Measurements from ENCODE around the gene TMEM208.

The TMEM208 gene

DNA sequence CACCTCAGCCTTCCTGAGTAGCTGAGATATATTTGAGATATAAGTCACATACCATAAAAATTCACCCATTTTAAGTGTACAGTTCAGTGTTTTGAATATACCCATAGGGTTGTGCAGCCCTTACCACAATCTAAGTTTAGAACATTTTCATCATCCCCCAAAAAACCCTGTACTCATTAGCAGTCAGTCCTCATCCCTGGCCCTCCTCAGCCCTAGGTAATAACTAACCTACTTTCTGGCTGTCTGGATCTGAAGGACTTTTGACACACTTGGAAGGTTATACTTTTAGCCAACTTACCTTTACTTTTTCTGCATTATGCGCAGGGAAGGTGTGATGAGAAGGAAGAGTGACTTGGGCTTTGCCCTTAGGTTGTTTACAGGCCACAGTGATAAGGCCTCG, 48.4 kb downstream of the TMEM208 start:
- Histone ChIP-seq H3K27ac (ENCODE audit: low read depth, low read length) (no peak overlapping the region), H3K4me3 (ENCODE audit: low read depth in 1 of 2, low read length in 2 of 2) (no peak overlapping the region), H3K9ac (ENCODE audit: low read depth in 1 of 2, low read length in 2 of 2) (no peak overlapping the region), H3K4me1 (ENCODE audit: control insufficient read depth in 1 of 2, insufficient read depth in 2 of 2, low read length in 2 of 2) (peaks cover 11 to 15% of the 10 kb centered on the region in 2 donors), H3K27me3 (ENCODE audit: control insufficient read depth in 1 of 2, insufficient read depth in 2 of 2, low read length in 2 of 2) (no peaks in the 10 kb centered on the region), H3K9me3 (ENCODE audit: control insufficient read depth in 1 of 2, low read length in 2 of 2) (no peaks in the 10 kb centered on the region), H3K36me3 (ENCODE audit: control insufficient read depth in 1 of 2, insufficient read depth in 2 of 2, low read length in 2 of 2) (peaks cover 0 to 7% of the 10 kb centered on the region in 2 donors)

DNA sequence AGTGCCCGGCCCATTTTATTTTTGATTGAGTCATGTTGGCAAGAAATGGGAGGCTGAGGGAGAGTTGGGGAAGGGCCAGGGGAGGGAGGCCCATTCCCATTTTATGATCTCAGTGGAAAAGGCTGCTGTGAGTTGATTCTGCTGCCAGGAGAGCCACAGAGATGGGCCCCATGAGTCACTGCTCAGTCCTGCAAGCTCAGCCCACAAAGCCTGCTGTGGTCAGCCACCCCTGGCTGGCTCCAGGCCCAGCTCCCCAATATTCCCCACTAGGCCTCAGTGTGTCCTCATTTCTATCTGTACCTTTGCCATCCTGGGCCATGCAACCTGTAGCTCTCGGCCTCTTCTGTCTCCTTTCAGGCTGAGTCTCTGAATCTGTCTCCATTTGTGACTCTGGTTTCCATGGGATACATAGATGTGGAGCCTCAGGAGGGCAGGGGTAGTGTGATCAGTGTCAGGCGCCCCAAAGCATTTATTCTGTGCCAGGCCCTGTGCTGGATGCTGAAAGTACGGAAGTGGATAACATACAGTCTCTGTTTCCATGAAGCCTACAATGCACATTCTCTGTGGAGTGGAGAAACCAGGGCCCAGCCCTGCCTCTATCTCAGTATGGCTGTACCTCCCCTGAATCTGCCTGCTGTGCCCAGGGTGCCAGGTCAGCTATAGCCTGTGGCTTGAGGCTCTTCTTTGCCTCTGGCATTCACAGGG, 50.5 kb downstream of the TMEM208 start:
- Histone ChIP-seq H3K27me3 (ENCODE audit: control insufficient read depth in 1 of 2, insufficient read depth in 2 of 2, low read length in 2 of 2) (no peaks in the 10 kb centered on the region), H3K27ac (ENCODE audit: low read depth, low read length) (peak overlapping the region; percentile 20), H3K9ac (ENCODE audit: low read depth in 1 of 2, low read length in 2 of 2) (peak overlapping the region in 1 of 2 donors; percentile 10), H3K9me3 (ENCODE audit: control insufficient read depth in 1 of 2, low read length in 2 of 2) (no peaks in the 10 kb centered on the region), H3K36me3 (ENCODE audit: control insufficient read depth in 1 of 2, insufficient read depth in 2 of 2, low read length in 2 of 2) (peaks cover 0 to 7% of the 10 kb centered on the region in 2 donors), H3K4me3 (ENCODE audit: low read depth in 1 of 2, low read length in 2 of 2) (no peak overlapping the region), H3K4me1 (ENCODE audit: control insufficient read depth in 1 of 2, insufficient read depth in 2 of 2, low read length in 2 of 2) (peaks cover 11 to 15% of the 10 kb centered on the region in 2 donors)

DNA sequence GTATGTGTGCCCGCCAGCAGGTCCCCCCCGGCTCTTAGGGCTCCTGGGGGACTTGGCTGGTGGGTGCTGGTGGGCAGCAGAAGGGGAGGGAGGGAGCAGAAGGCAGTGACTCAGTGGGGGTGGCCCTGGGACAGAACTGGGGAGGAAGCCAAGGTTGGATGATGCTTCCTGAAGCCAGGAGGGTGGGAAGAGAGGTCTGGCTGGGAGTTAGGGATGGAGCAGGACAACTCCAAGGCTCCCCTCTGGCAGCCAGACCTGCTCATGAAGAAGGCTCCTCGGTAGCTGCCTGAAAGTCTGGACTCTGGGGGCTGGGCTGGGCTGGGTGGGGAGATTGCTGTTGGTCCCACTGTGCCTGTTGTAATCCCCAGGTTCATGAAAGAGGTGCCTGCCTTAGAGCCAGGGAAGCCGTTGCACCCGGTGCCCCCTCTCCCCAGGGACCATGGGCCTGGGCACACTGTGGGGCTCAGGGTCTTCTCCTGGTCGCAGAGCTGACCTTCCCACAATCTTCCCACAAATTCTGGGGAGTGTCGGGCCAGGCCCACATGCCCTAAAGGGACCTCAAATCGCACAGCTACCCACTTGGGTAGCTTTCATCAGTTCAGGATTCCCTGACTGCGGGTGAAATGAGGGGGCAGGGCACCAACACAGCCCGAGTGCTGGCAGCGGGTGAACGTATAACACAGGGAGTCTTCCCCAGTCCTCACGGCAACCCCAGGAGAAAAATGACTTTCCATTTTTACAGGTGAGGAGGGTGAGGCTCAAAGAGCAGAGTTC, 51.3 kb downstream of the TMEM208 start:
- H3K9ac ChIP-seq (ENCODE audit: low read depth in 1 of 2, low read length in 2 of 2): peak overlapping the region; percentile 68 to 70
- peak overlapping the region; percentile 82 to 84 for H3K4me3 ChIP-seq (ENCODE audit: low read depth in 1 of 2, low read length in 2 of 2)
- no peaks in the 10 kb centered on the region for H3K9me3 ChIP-seq (ENCODE audit: control insufficient read depth in 1 of 2, low read length in 2 of 2)
- peaks cover 0 to 7% of the 10 kb centered on the region in 2 donors for H3K36me3 ChIP-seq (ENCODE audit: control insufficient read depth in 1 of 2, insufficient read depth in 2 of 2, low read length in 2 of 2)
- peak overlapping the region; percentile 20 for H3K27ac ChIP-seq (ENCODE audit: low read depth, low read length)
- peaks cover 11 to 15% of the 10 kb centered on the region in 2 donors for H3K4me1 ChIP-seq (ENCODE audit: control insufficient read depth in 1 of 2, insufficient read depth in 2 of 2, low read length in 2 of 2)
- H3K27me3 ChIP-seq (ENCODE audit: control insufficient read depth in 1 of 2, insufficient read depth in 2 of 2, low read length in 2 of 2): no peaks in the 10 kb centered on the region

All from duodenal mucosa (tissue), 2 donors.